DND-41 (cell line): ENCODE data around the gene UPP2.

ENCODE experiments used
- CTCF ChIP-seq: IDR thresholded peaks from 2 replicates; pipeline ENCODE4 v1.5.1; 2012; ENCODE audit warnings: borderline replicate concordance, low read length, moderate library complexity, mild to moderate bottlenecking; ENCODE audit not compliant: poor library complexity, severe bottlenecking; ENCODE audit errors: extremely low read depth
- EZH2 ChIP-seq: IDR thresholded peaks from 3 replicates; pipeline ENCODE4 v1.6.1; 2012; ENCODE audit warnings: borderline replicate concordance, low read depth, mild to moderate bottlenecking, moderate library complexity, low read length, inconsistent platforms; ENCODE audit not compliant: severe bottlenecking

GRCh38 chr2:158060160-158060834 lies 41.4 kb upstream of the UPP2 start:
- TF ChIP-seq EZH2 = no peak
- TF ChIP-seq CTCF = no peak
